CD4-positive, alpha-beta memory T cell (primary cell): ENCODE data around the gene SAMD14. TPM values are rescaled to one million over a fixed set of nuclear protein-coding genes. Genes with fewer than 3 reads are reported as not detected.

ENCODE experiments used
- CTCF ChIA-PET: fragments of 350-600 bp; sonication (Branson Sonifier 250); formaldehyde crosslinking; loops from one replicate; lab custom pipeline; 2021; ENCODE audit warnings: inconsistent platforms; ENCODE audit not compliant: partially characterized antibody; lab: Charles Lee
- POLR2A ChIA-PET: fragments of 350-600 bp; sonication (Branson Sonifier 250); formaldehyde crosslinking; loops from one replicate; lab custom pipeline; 2021; ENCODE audit not compliant: partially characterized antibody; lab: Charles Lee
- DNase-seq, 5 donors: peaks; one replicate each; pipeline versions ENCODE4 v3.0.0 to v3.0.0-alpha.2; 2020 to 2022; ENCODE audit warnings: mixed read lengths in 1 of 5
- H3K27ac ChIP-seq: one replicate; pipeline ENCODE4 v1.7.0; 2013; ENCODE audit warnings: low read depth, low read length
- H3K27me3 ChIP-seq: 2 replicates; pipeline ENCODE4 v1.7.0; 2013; ENCODE audit warnings: mild to moderate bottlenecking, low read length, moderate library complexity; ENCODE audit not compliant: insufficient read depth
- H3K36me3 ChIP-seq: 2 replicates; pipeline ENCODE4 v1.7.0; 2013; ENCODE audit warnings: mild to moderate bottlenecking, low read length, moderate library complexity; ENCODE audit not compliant: insufficient read depth
- H3K4me1 ChIP-seq: 2 replicates; pipeline ENCODE4 v1.7.0; 2013; ENCODE audit warnings: mild to moderate bottlenecking, low read length, moderate library complexity; ENCODE audit not compliant: insufficient read depth
- H3K4me3 ChIP-seq, 2 donors: one replicate each; pipeline ENCODE4 v1.7.0; 2013; ENCODE audit warnings: low read length in 2 of 2, mild to moderate bottlenecking in 1 of 2
- H3K9me3 ChIP-seq, 2 donors: one replicate each; pipeline ENCODE4 v1.7.0; 2013; ENCODE audit warnings: low read length in 2 of 2, control low read depth in 1 of 2; ENCODE audit not compliant: control insufficient read depth in 1 of 2
- H3K27ac Mint-ChIP-seq, 7 donors: one replicate each; pipeline ENCODE4 v1.8.0; 2020 to 2021; ENCODE audit warnings: mixed read lengths in 7 of 7, mild to moderate bottlenecking in 6 of 7, inconsistent platforms in 3 of 7, moderate library complexity in 3 of 7
- H3K27me3 Mint-ChIP-seq, 2 donors: one replicate each; pipeline ENCODE4 v1.8.0; 2020 to 2021; ENCODE audit warnings: mixed read lengths in 2 of 2
- H3K36me3 Mint-ChIP-seq, 2 donors: one replicate each; pipeline ENCODE4 v1.8.0; 2020 to 2021; ENCODE audit warnings: mixed read lengths in 2 of 2, inconsistent platforms in 1 of 2, mild to moderate bottlenecking in 1 of 2
- H3K4me1 Mint-ChIP-seq, 4 donors: one replicate each; pipeline ENCODE4 v1.8.0; 2020 to 2021; ENCODE audit warnings: mixed read lengths in 4 of 4, mild to moderate bottlenecking in 1 of 4
- H3K4me3 Mint-ChIP-seq, 8 donors: one replicate each; pipeline ENCODE4 v1.8.0; 2020 to 2021; ENCODE audit warnings: mixed read lengths in 8 of 8, mild to moderate bottlenecking in 7 of 8, moderate library complexity in 6 of 8, inconsistent platforms in 3 of 8
- H3K9me3 Mint-ChIP-seq, 8 donors: one replicate each; pipeline ENCODE4 v1.8.0; 2020 to 2021; ENCODE audit warnings: mixed read lengths in 8 of 8, mild to moderate bottlenecking in 5 of 8, inconsistent platforms in 3 of 8, moderate library complexity in 1 of 8
- intact Hi-C: fragments of 100-400 bp; cut with micrococcal nuclease; formaldehyde crosslinking; loops from one replicate; pipeline ENCODE4 v1.15.1; 2023
- polyA plus RNA-seq, 2 donors: library from polyadenylated mRNA; unstranded; fragments of 300-500 nt; fragmentation: Illumina TruSeq; gene quantifications; one replicate each; pipeline ENCODE4 v1.2.3, GENCODE V29; 2021
- total RNA-seq, 2 experiments: library from RNA; stranded (reverse); gene quantifications; one replicate each; pipeline ENCODE4 v1.2.3, GENCODE V29; 2021

The SAMD14 gene
- total and polyA plus RNA-seq, 4 experiments from 2014 or later = 0.16 to 1.3 (median 0.72) TPM

DNA sequence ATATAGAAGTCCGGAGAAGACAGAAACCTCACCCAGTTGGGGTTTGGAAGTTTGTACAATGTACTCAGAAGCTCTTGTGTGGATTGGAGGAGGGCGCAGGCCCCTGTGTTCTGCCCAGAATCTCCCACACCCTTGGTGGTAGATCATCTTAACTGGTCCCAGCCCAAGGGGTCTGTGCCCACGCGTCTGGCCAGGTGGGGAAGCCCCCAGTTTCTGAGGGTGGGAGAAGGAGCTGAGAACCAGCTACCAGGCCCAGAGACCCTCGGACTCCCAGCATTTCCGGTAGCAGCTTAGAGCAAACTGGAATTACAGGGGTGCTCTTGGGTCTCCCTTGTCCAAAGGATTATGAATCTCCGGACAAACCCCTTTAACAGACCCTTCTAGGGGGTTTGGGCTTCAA, 22.8 kb upstream of the SAMD14 start:
- Histone ChIP-seq H3K27ac (peak overlapping the region; percentile 79), H3K9me3 (no peaks in the 10 kb centered on the region), H3K27me3 (no peaks in the 10 kb centered on the region), H3K36me3 (no peaks in the 10 kb centered on the region), H3K4me3 (no peak overlapping the region), H3K4me1 (peaks cover 41% of the 10 kb centered on the region)
- Mint-ChIP-seq H3K9me3 (no peaks in the 10 kb centered on the region), H3K4me1 (peaks cover 10 to 45% (median 25%) of the 10 kb centered on the region in 4 donors), H3K36me3 (peaks cover 0 to 16% of the 10 kb centered on the region in 2 donors), H3K27me3 (no peaks in the 10 kb centered on the region), H3K27ac (peak overlapping the region in 5 of 7 donors; percentile 53 to 98 (median 90)), H3K4me3 (peak overlapping the region in 2 of 8 donors; percentile 85 to 94)
- CTCF ChIA-PET = interaction anchor here (0.9 to 6.4 kb wide), 11 partner anchors 9 to 61 kb away, joined by 3 to 72 read pairs (median 6); partner anchors contain the start of genes PDK2 and SAMD14
- intact Hi-C loops = no loop called here
- peak in 1 of 5 donors; percentile 34 for DNase-seq
- POLR2A ChIA-PET = interaction anchor here (0.9 to 9.0 kb wide), 11 partner anchors 9 to 193 kb away, joined by 3 to 102 read pairs (median 6); partner anchors contain the start of genes PDK2, SAMD14 and XYLT2

DNA sequence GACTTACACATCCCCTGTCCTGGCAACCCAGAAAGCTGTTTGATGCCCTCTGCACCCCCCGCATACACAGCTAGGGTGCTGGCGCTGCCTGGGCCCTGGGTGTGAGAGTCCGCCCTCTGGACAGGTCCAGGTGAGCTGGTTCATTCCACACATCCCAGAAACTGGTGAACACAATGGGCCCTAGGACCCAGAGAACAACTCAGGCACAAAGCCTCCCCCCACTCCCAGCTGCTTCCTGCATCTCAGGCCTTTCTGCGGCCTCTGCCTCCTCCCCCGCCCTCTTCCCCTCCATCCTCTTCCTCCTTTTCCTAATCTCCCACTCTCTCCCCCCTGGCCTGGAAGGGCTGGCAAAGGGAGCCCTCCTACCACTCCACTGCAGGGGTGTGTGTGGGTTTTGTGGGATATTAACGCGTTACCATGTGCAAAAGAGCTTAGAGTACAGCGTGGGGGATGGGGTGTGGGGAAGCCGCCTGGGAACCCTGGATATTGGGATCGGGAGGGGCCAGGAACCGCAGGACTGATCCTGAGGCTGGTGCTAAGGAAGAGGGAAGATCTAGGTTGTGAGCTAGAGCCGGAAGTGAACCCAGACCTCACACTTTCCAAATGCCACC, 22.1 kb upstream of the SAMD14 start:
- H3K27ac ChIP-seq = peak overlapping the region; percentile 79
- peaks cover 0 to 20% of the 10 kb centered on the region in 2 donors for H3K36me3 Mint-ChIP-seq
- intact Hi-C loops = loop anchor here (1.0 kb wide), 2 partner anchors 9 to 57 kb away; partner anchors contain the start of gene PDK2
- peak overlapping the region; percentile 74 to 76 for H3K4me3 ChIP-seq
- peak overlapping the region; percentile 85 to 94 (median 89) for H3K4me3 Mint-ChIP-seq
- ChIA-PET CTCF (interaction anchor here (0.9 to 6.4 kb wide), 11 partner anchors 9 to 60 kb away, joined by 3 to 72 read pairs (median 6); partner anchors contain the start of genes PDK2 and SAMD14), POLR2A (interaction anchor here (0.9 to 9.0 kb wide), 15 partner anchors 9 to 960 kb away, joined by 3 to 102 read pairs (median 4); partner anchors contain the start of genes PDK2, SAMD14, SGCA and SPOP)
- peaks cover 13 to 46% (median 30%) of the 10 kb centered on the region in 4 donors for H3K4me1 Mint-ChIP-seq
- H3K4me1 ChIP-seq = peaks cover 42% of the 10 kb centered on the region
- H3K9me3 Mint-ChIP-seq = peaks cover 0 to 1% (median 0%) of the 10 kb centered on the region in 8 donors
- H3K9me3 ChIP-seq = no peaks in the 10 kb centered on the region
- no peaks in the 10 kb centered on the region for H3K27me3 Mint-ChIP-seq
- peak overlapping the region; percentile 53 to 98 (median 90) for H3K27ac Mint-ChIP-seq
- no peaks in the 10 kb centered on the region for H3K27me3 ChIP-seq
- H3K36me3 ChIP-seq = no peaks in the 10 kb centered on the region
- peak in 4 of 5 donors; percentile 53 to 66 (median 60) for DNase-seq

DNA sequence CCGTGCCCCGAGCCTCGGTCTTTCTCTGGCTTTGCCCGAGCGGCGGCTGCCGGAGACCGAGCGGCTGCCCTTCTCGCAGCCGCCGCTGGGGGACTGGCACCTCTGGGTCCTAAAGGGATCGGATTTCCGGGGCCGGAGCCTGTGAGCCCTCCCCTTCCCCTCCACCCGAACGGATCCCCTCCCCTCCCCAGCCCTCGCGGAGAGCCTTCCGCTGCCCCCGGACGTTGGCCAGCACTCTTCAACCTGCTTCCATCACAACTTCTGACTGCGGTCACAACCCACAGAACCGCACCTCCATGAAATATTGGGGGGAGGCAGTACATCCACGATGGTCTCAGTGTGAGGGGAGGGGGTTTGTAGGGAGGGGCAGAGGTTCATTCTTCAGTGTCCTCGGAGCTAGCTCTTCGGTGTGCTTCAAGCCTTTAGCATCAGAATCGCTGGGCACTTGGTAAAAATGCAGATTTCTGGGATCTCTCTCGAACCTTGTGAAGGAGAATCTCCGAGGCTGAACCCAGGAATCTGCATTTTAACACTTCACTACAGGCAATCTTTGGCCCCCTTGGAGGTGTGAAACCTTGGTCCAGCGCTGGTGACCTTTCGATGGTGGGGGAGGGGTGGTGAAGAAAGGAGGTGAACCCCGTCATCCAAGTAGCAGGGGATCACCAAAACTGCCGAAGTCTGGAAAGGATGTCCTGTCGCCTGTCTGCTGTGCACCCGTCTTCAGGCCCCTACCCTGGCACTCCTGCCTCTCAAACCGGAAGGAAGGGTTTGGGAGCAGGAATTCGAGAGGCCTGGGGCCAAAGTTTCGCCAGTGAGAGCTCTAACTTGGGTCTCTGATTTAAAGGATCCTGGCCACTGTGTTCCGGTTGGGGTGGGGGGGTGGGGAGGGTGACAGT, 21.3 kb upstream of the SAMD14 start:
- peak overlapping the region; percentile 86 to 98 (median 91) for H3K27ac Mint-ChIP-seq
- POLR2A ChIA-PET = interaction anchor here (0.6 to 9.0 kb wide), 19 partner anchors 8 to 960 kb away, joined by 3 to 102 read pairs (median 3); partner anchors contain the start of genes PDK2, SAMD14, SGCA and SPOP
- H3K9me3 Mint-ChIP-seq = peaks cover 0 to 1% (median 0%) of the 10 kb centered on the region in 8 donors
- Histone ChIP-seq H3K27ac (peak overlapping the region; percentile 79), H3K36me3 (no peaks in the 10 kb centered on the region), H3K4me1 (peaks cover 50% of the 10 kb centered on the region), H3K9me3 (no peaks in the 10 kb centered on the region), H3K4me3 (peak overlapping the region; percentile 76 to 93), H3K27me3 (no peaks in the 10 kb centered on the region)
- H3K4me1 Mint-ChIP-seq = peaks cover 20 to 54% (median 37%) of the 10 kb centered on the region in 4 donors
- peak overlapping the region; percentile 85 to 94 (median 89) for H3K4me3 Mint-ChIP-seq
- intact Hi-C loops = loop anchor here (1.0 kb wide), 2 partner anchors 10 to 56 kb away; partner anchors contain the start of gene PDK2
- no peaks in the 10 kb centered on the region for H3K27me3 Mint-ChIP-seq
- DNase-seq = peak; percentile 82 to 91 (median 84)
- CTCF ChIA-PET = interaction anchor here (1.0 to 6.4 kb wide), 11 partner anchors 8 to 59 kb away, joined by 3 to 72 read pairs (median 6); partner anchors contain the start of genes PDK2 and SAMD14
- peaks cover 0 to 26% of the 10 kb centered on the region in 2 donors for H3K36me3 Mint-ChIP-seq

DNA sequence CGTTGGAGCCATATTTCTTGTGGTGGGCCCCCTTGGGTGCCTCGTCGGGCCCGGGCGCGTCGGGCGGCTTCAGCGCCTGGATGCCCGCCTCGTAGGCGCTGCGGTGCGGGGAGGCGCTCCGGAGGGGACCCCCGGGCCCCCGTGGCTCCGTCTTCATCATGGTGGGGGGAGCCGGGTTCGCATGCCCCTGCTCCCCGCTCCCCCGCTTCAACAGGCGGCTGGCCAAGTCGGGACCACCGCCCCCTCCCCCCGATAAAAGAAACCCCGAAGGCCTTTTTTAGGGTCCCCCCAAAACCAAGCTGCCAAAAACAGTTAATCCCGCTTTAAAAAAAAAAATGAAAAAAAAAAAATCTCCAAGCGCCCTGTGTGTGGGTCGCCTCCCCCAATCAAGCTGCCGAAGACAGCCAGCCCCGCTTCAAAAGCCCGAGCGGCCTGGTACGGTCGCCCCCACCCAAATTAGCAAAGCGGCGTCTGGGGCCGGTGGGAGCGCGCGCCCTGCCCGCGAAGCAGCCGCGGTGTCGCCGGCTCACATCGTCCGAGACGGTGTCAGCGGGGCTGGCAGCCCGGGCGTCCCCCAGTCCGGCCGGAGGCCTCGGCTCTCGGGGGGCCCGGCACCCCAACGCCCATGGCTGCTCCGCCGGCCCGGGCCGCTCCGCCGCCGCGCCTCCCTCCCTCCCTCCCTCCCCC, 20.5 kb upstream of the SAMD14 start, which contains the start of gene PPP1R9B:
Gene PPP1R9B, minus strand, starts transcription at position 324 of the 687 bp plus-strand sequence. Its CDS starts 164 bp downstream, at position 160.
- Histone ChIP-seq H3K36me3 (peaks cover 1% of the 10 kb centered on the region), H3K27me3 (no peaks in the 10 kb centered on the region), H3K9me3 (no peaks in the 10 kb centered on the region), H3K4me1 (peaks cover 58% of the 10 kb centered on the region), H3K4me3 (peak within 1 kb of the TSS; percentile 76 to 93), H3K27ac (peak within 1 kb of the TSS; percentile 79)
- peaks cover 0 to 29% of the 10 kb centered on the region in 2 donors for H3K36me3 Mint-ChIP-seq
- H3K4me1 Mint-ChIP-seq = peaks cover 23 to 62% (median 43%) of the 10 kb centered on the region in 4 donors
- peak within 1 kb of the TSS; percentile 89 to 96 (median 92) for H3K4me3 Mint-ChIP-seq
- H3K9me3 Mint-ChIP-seq = peaks cover 0 to 1% (median 0%) of the 10 kb centered on the region in 8 donors
- no peak for DNase-seq
- H3K27me3 Mint-ChIP-seq = no peaks in the 10 kb centered on the region
- intact Hi-C loops = loop anchor here (1.0 kb wide), 2 partner anchors 11 to 55 kb away; partner anchors contain the start of gene PDK2
- H3K27ac Mint-ChIP-seq = peak within 1 kb of the TSS; percentile 86 to 98 (median 91)
- ChIA-PET POLR2A (interaction anchor here (0.6 to 9.0 kb wide), 14 partner anchors 8 to 473 kb away, joined by 3 to 102 read pairs (median 4); partner anchors contain the start of genes PDK2, SAMD14, SGCA and SPOP), CTCF (interaction anchor here (1.0 to 6.4 kb wide), 6 partner anchors 7 to 57 kb away, joined by 3 to 72 read pairs (median 5); no protein-coding TSS in a partner anchor)

DNA sequence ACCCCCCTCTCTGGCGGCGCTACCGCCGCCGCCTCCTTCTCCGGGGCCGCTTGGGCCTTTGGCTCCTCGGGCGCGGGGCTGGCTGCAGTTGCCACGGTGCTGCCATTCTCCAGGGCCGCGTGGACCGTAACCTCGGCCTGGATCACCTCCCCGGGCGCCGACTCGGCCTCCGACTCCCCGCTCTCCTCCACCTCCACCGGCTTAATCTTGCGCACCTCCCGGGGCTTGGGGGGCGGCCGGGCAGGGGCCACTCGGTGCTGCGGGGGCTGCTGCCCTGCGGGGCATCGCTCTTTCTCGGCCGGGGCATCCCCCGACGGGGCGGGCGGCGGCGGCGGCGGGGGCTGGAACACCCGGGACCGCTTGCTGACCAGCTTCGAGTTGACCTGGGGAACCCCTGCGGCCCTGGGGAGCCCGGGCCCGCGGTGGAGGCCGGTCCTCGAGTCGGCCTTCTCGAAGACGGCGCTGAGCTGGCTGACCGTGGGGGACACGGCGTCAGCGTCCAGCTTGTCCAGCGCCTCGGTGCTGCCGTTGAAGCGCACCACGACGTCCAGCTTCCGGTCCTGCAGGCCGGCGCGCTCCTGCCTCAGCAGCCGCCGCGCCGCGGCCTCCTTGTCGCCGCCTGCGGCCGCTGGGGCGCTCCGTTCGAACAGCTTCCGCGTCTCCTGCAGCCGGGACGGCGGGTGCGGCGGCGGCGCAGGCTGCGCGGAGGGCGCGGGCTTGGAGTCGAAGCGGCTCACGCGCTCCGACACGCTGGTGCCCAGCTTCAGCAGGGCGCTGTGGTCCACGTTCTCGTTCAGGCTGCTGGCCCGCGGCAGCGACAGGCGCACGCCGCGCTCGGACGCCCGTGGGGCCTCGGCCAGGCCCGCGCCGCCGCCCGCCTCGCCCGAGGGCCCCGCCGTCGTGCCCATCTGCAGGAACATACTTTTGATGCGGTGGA, 19.7 kb upstream of the SAMD14 start:
- peak overlapping the region; percentile 79 for H3K27ac ChIP-seq
- peak overlapping the region; percentile 42 to 93 (median 77) for H3K27ac Mint-ChIP-seq
- no peaks in the 10 kb centered on the region for H3K9me3 ChIP-seq
- POLR2A ChIA-PET = interaction anchor here (0.8 to 9.0 kb wide), 10 partner anchors 9 to 559 kb away, joined by 3 to 102 read pairs (median 10); partner anchors contain the start of genes PDK2 and SAMD14
- peaks cover under 1 to 37% of the 10 kb centered on the region in 2 donors for H3K36me3 Mint-ChIP-seq
- H3K27me3 Mint-ChIP-seq = no peaks in the 10 kb centered on the region
- peak overlapping the region; percentile 87 to 99 (median 93) for H3K4me3 Mint-ChIP-seq
- peaks cover 9% of the 10 kb centered on the region for H3K36me3 ChIP-seq
- peaks cover 29 to 66% (median 46%) of the 10 kb centered on the region in 4 donors for H3K4me1 Mint-ChIP-seq
- peak overlapping the region in 1 of 2 donors; percentile 76 for H3K4me3 ChIP-seq
- intact Hi-C loops = no loop called here
- H3K9me3 Mint-ChIP-seq = peaks cover 0 to 1% (median 0%) of the 10 kb centered on the region in 8 donors
- CTCF ChIA-PET = interaction anchor here (1.0 to 6.4 kb wide), 5 partner anchors 8 to 56 kb away, joined by 4 to 72 read pairs (median 5); no protein-coding TSS in a partner anchor
- H3K4me1 ChIP-seq = peaks cover 60% of the 10 kb centered on the region
- peak in 4 of 5 donors; percentile 56 to 66 (median 62) for DNase-seq
- no peaks in the 10 kb centered on the region for H3K27me3 ChIP-seq
